ENCODE results near the gene FAM222B. TPM values are rescaled to one million over a fixed set of nuclear protein-coding genes. Genes with fewer than 3 reads are reported as not detected.
"Not testable (repeated sequence)": the region's sequence is repeated elsewhere in the genome, so short reads cannot be mapped to it uniquely, and the experiment has no call there.

Gene FAM222B
- total RNA-seq, 1 donor from 2014 or later, result 2.4 TPM

DNA sequence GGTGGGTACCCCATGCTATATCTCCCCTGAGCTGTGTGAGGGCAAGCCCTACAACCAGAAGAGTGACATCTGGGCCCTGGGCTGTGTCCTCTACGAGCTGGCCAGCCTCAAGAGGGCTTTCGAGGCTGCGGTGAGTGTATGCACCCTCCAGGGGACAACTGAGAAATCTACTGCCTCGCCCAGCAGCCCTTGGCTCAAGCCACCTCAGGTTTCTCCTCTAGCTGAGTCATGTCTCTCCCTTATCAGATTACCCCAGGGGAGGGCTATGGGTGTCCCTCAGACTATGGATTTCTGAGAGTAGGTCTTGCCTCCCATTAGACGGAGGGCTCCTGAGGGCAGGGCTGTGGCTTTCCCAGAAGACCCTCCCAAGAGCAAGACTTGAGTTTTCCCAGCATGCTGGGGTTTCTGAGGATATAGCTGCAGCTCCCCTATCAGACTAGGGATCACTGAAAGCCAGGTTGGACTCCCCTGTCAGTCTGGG lies 107.3 kb downstream of the FAM222B start:
- DNase-seq (ENCODE audit: low spot score in 2 of 2) (no peak), FAIRE-seq (no peak)

DNA sequence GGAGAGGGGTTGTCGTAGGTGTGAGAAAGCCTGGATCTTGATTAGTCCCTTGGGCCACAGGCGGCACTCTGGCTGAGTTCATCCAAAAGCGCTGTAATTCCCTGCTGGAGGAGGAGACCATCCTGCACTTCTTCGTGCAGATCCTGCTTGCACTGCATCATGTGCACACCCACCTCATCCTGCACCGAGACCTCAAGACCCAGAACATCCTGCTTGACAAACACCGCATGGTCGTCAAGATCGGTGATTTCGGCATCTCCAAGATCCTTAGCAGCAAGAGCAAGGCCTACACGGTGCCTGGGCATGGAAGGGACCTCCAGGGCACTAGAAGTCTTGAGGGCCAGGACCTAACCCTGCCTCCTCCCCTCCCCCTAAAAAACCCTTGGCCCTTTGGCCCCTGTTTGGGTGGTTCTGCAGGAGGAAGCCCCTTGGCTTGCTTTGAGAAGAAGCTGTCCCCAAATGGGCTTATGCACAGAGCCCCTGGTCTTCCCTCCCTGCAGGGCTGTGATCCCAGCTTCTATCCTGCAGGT lies 107.8 kb downstream of the FAM222B start:
- DNase-seq (ENCODE audit: low spot score in 2 of 2), result no peak
- no peak for FAIRE-seq

DNA sequence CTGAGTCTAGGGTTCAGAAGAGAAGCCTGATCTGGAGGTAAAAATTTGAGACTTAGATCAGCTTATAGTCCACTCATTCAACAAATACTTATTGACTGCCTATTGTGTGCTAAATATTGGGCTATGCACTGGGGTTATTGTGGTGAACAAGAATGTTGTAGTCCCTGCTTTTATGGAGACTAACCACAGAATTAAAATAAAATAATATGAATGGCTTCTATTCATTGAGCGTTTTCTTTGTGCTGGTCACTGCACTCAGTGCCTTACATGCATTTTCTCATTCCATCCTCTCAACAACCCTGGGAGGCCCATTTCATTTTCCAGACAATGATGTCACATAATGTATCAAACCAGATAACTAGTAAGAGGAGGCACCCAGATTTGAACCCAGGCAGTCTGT lies 109.2 kb downstream of the FAM222B start:
- FAIRE-seq (no peak), DNase-seq (ENCODE audit: low spot score in 2 of 2) (no peak)

DNA sequence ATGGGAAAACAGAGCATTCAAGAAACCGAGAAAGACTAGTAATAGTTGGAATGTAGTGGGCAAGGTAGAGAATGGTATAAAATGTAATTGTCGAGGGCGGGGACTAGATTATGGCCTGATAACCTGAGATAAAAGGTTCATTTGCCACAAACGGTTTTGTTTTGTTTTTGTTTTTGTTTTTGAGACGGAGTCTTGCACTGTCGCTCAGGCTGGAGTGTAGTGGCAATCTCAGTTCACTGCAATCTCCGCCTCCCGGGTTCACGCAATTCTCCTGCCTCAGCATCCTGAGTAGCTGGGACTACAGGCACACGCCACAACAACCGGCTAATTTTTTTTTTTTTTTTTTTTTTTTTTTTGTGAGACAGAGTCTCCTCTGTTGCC lies 112.7 kb downstream of the FAM222B start:
- DNase-seq (ENCODE audit: low spot score in 2 of 2), result no peak
- FAIRE-seq, result no peak

DNA sequence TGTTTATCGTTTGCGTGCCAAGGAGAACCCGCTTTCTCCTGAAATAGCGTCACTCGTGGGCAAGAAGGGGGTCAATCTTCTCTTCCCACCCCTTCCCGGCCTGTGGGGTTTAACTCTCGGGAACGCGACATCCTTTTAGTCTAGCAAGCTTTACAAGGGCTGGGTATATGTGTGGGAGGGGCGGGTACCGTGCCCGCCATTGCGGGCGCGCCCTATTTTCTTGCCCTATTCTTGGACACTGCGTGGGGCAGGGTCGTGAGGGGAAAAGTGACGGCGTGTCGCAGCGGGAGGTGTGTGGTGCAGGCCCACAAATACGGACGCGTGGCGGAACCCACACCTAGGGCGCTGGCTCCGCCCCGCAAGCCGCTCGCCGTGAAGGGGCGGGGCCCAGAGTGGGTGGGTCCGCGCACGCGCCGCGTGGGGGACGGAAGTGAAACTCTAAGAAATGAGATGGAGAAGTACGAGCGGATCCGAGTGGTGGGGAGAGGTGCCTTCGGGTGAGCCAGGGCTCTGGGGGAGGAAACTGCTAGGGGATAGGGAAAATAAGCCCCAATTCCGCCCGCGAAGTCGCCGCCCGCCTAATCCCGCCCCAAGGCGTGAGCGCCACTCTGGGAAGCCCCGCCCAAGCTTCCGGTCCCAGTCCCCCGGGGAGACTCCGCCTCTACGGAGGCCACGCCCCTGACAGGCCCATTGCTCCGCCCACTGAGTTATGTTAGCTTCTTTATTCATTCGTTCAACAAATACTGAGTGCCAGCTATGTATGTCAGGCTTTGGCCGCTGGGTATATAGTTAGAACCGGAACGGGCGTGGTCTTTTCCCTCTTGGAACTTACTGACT lies 114.0 kb downstream of the FAM222B start, which contains the start of gene NEK8:
Gene NEK8 (plus strand): TSS at position 425 of the 837 bp plus-strand sequence. CDS start 26 bp downstream, at position 451.
- DNase-seq (ENCODE audit: low spot score in 2 of 2), result peak; percentile 90 to 94
- FAIRE-seq, result no peak

DNA sequence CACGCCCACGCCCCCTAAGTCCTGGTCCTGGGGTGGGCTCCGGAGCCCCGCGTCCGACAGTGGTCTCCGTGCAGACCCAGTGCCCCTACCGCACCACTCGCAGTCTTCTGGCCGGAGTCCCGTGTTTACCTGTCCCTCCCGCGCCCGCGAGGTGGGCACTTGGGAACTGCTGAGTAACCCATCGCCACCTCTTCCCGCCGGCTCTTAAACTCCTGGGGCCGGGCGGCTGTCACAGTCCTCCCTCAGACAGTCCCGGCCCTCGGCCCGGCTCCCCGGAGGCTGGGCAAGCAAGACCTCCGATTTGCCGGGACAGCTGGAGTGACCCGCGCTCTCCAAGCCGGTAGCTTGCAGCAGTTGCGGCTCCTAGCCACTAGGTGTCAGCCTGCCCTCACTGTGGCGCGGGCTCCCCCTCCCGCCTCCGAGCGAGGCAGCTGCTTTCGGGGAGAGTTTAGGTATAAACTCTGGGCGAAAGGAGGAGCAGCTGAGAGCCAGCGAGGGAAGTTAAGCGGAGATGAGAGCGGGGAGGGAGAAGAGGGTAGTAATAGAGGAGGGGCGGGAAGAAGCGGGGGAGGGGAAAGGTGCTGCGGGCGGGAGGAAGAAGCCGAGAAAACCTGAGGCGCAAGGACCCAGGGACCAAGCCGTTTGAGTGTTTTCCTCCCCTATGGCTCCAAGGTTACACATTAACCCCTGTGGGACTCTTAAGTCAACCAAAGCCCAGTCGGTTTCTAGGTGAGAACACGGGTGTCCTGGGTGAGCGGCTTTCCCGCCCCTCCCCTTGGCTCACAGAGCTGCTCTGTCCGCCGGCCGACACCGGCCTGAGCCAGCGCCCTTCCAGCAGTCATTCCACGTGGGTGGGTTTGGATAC lies 115.7 kb downstream of the FAM222B start:
- FAIRE-seq (no peak), DNase-seq (ENCODE audit: low spot score in 2 of 2) (peak; percentile 91 to 94)

DNA sequence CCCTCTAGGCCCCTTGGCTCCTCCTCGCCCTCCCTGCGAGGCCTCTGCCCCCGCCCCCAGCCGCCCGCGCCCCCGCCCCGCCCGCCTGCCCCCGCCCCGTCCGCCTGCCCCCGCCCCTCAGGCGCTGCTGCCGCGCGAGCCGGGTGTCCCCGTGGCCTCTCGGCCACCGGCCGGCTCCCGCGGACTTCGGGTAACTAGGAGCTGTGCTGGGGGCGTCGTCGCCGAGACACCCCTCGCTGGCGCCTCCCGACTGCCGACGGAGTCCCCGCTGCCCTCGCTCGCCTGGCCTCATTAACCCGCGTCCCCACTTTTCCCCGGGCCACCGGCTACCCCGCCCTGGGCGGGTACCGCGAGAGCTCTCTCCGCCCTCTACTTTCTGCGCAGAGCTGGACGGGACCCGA lies 116.4 kb downstream of the FAM222B start, which contains the start of gene TLCD1:
Gene TLCD1 (minus strand): TSS at position 8 of the 401 bp plus-strand sequence. CDS start 136 bp downstream, outside the sequence.
- DNase-seq (ENCODE audit: low spot score in 2 of 2), result peak; percentile 77 to 78
- FAIRE-seq, result no peak

DNA sequence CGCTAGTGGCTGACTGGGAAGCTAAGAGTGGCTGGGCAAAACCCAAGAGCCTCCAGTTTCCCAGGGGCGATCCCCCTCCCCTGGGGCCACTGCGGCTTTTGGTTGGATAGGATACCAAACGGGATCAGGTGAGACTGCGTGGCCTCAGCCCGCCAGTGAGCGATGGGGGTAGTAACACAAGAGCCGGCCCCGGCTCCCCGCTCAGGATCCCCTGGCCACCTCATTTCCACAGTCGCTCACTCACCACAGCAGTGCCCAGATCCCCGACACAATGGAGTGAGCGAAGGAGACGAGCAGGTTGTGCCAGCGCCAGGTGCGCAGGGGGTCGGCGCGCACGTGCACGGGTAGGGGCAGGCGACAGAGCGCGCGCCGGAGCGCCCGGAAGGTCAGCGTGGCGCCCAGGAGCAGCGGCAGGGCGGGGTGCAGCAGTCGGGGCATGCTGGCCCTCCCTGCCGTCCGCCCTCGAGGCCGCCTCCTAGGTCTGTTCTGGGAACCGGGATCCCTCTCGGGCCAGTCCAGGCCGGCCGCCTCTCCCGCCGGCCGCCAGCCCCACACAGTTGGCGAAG lies 116.8 kb downstream of the FAM222B start:
- DNase-seq (ENCODE audit: low spot score in 2 of 2) (no peak), FAIRE-seq (no peak)

DNA sequence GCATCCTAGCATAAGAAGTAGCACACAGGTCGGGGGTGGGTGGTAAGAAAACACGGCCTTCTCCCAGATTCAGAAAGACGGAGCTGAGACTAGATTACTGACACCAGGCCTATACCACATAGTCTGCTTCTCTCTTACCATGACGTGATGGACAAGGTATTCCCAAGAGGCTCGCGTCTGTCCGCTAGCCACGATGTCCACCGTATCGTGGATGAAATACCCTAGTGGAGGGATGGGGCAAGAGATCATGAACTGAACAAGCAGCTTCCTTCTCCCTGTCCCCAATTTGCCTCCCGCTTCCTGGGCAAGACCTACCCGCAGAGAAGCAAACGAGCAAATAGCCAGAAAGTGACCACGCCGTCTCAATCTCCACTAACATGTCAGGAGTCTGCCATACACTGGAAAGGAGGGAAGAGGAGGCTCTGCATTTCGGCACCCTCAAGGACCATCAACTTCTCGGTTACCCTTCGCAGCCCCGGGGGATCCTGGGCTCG lies 117.4 kb downstream of the FAM222B start:
- FAIRE-seq, result no peak

DNA sequence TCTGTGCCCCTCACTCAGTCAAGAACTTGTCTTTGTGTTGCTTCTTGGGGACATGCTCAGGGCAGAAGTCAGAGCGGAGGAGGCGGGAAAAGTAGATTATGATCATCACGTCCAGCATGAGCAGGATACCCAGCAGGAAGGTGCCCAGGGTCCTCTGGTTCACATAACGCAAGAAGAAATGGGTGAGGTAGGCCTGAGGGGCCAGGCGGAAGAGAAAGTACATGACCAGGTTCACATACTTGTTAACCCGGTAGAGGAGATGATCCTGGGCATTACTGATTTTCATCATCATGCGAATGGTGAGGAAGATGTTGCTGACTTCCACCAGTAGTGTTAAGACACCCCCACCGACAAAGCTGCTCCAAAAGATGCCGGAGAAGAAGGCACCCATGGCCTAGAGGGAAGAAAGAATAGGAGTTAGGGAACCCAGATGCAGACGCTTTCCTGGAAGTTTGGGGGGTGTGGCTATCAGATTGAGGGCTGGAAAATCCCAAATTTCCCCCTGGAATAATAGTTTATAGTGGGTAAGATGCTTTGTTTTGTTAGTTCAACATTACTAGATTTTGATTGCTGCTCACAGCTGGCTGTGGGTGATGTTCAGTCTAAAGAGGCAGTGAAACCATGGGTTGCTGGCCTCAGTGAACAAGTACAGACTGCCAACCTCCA lies 118.0 kb downstream of the FAM222B start:
- FAIRE-seq, result no peak
- no peak for DNase-seq (ENCODE audit: low spot score in 2 of 2)

More for the DNA sequence above, 117.4 kb downstream of the FAM222B start:
- no peak for DNase-seq (ENCODE audit: low spot score in 2 of 2)

DNA sequence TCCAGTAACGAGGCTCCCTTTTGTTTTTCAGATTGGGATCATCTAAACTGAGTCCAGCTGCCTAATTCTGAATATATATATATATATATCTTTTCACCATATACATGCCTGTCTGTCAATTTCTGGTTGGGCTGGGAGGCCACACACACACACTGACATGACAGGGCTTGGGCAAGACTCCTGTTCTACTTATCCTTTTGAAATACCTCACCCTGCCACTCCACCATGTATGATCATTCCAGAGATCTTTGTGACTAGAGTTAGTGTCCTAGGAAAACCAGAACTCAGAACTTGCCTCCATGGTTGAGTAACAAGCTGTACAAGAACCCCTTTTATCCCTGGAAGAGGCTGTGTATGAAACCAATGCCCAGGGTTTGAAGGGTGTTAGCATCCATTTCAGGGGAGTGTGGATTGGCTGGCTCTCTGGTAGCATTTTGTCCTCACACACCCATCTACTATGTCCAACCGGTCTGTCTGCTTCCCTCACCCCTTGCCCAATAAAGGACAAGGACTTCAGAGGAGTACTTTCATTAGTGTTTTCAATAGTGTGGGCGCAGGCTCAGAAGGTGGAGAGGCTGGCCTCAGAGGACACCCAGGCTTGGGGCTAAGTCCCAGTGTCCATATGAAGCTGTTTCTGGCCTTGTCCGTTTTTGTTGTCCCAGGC lies 118.6 kb downstream of the FAM222B start:
- not testable (repeated sequence) for DNase-seq (ENCODE audit: low spot score in 2 of 2); FAIRE-seq

DNA sequence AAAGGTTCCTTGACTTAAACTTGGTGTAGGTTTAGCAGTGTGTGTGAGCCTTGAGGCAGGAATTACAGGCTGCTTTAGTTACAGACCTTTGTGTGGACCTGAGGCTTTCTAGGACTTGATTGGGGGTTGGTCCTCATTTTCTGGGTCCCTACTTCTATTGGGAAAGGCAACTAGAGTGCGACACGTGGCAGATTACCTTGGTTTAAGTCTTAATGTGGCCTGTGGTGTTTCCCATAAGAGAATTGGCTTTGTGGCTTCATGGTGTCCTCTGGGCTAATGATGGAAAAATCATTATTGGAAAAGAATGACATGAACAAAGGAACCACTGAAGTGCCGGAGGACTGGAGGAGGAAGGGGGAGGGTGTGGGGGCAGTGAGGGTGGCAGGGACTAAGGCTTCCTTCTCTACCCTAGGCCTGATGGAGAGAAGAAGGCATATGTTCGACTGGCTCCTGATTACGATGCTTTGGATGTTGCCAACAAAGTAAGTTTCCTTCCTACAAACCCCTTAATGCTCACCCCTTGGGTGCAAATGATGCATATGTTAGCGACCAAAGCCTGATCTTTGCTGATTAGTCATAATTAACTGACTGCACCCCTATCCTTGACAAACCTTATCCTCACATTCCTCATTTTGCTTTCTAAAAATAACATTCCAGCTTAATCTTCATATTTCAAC lies 119.3 kb downstream of the FAM222B start:
- FAIRE-seq (no peak), DNase-seq (ENCODE audit: low spot score in 2 of 2) (no peak)

DNA sequence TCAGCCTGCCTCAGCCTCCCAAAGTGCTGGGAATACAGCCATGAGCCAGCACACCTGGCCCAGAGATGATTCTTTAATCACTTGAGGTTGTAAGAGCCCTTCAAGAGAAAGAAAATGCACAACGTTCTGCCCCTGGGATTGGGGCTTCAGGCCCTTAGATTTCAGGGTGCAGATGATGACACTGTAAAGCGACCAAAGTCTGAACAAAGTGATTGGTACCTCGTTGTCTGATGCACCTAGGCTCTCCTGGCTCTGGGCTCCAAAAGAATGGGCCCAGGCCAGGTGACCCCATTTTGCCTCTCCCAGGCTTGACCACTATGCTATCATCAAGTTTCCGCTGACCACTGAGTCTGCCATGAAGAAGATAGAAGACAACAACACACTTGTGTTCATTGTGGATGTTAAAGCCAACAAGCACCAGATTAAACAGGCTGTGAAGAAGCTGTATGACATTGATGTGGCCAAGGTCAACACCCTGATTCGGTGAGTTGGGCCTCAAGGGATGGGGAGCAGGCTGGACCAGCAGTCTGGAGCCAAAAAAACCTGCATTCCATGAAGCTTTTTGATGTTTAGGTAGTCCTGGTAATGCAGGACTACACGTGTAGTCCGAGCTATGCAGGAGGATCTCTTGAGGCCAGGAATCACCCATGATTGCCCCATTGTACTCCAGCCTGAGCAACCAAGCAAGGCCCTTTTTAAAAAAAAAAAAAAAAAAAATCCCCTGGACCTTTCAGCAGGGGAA lies 120.0 kb downstream of the FAM222B start:
- DNase-seq (ENCODE audit: low spot score in 2 of 2), result no peak
- FAIRE-seq, result no peak

DNA sequence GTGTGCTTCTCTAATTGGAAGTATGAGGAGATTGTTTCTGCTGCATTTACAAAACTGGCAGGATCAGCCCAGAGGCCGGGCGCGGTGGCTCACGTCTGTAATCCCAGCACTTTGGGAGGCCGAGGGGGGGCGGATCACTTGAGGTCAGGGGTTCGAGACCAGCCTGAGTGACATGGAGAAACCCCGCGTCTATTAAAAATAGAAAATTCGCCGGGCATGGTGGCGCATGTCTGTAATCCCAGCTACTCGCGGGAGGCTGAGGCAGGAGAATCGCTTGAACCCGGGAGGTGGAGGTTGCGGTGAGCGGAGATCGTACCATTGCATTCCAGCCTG lies 121.6 kb downstream of the FAM222B start:
- not testable (repeated sequence) for FAIRE-seq; DNase-seq (ENCODE audit: low spot score in 2 of 2)

DNA sequence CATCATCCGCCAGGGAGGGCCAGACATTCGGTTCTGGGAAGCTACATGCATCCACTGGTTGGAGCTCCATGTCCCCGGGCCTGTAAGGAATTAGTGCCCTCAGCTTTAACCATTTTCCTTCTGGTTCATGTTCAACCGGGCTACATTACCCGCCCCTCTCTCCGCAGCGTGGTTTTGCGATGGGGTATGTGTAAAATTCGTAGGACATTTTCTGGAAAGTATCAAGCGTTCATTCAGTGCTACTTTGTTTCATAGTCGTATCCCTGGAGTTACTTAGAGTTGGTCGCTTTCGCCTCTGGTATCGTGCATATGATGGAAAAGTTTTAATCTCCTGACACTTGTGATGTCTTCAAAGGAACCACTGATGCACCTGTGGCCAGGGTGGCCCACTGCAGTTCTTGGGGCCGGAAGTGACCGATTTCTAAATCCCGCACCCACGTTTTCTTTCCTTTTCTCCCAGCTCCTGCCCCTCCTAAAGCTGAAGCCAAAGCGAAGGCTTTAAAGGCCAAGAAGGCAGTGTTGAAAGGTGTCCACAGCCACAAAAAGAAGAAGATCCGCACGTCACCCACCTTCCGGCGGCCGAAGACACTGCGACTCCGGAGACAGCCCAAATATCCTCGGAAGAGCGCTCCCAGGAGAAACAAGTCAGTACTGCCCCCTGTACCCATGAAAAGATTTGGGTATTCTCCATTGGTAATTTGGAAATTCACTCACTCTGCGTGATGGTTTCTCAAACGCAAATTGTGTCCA lies 122.2 kb downstream of the FAM222B start:
- FAIRE-seq (no peak), DNase-seq (ENCODE audit: low spot score in 2 of 2) (no peak)

DNA sequence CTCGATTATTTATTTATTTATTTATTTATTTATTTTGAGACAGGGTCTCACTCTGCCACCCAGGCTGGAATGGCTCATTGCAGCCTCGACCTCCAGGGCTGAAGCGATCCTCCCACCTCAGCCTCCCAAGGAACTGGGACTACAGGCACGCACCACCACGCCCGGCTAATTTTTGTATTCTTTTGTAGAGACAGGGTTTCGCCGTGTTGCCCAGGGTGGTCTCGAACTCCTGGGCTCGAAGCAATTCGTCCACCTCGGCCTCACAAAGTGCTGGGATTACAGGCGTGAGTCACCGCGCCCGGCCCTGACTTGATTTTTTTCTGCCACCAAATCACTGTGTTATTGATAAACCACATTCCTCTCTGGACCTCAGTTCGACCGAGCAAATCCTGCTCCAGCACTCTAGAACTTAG lies 123.6 kb downstream of the FAM222B start:
- DNase-seq (ENCODE audit: low spot score in 2 of 2), result no peak
- FAIRE-seq, result no peak

DNA sequence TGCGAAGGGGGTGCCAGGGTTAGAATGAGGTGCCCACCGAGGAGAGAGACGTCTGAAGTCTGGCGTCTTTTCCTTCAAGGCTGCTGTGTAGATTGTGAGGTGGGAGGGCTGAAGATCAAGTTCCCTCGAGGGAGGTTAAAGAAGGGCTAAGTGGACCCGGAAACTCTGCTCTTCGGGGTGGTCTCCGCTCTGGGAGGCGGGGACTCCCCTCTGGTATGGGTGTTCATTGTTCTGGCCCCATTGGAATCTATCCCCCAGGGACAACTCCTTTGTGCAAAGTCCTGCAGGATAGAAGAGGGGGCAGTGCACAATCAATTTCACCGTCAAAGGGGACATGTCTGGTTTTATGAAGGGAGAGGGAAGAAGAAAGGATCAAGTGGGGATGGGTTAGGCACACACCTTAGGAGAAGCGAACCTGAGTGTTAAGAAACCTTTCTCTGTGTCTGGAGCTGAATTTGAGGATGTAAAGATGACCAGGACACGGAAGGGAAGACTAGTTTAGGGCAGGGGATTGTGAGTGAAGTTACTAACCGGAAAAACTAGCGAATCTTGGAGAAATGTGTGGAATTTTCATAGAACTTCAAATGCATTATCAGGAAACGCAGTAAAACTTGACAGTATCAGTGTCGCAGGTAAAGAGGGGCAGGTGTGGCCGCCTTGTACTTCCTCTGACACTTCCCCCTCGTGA lies 124.1 kb downstream of the FAM222B start:
- DNase-seq (ENCODE audit: low spot score in 2 of 2) (no peak), FAIRE-seq (no peak)
